Measurements from ENCODE around the gene OTUB1. TPM values are rescaled to one million over a fixed set of nuclear protein-coding genes. Genes with fewer than 3 reads are reported as not detected.

The OTUB1 gene
- total RNA-seq, 1 experiment from 2014 or later: 56.0 TPM

- Mint-ChIP-seq H3K36me3 (ENCODE audit: insufficient read depth, unreplicated experiment) (peaks cover 6% of the 10 kb centered on the region), H3K4me1 (ENCODE audit: insufficient read depth, unreplicated experiment) (peaks cover 7% of the 10 kb centered on the region), H3K27me3 (ENCODE audit: insufficient read depth, unreplicated experiment) (no peaks in the 10 kb centered on the region), H3K9me3 (ENCODE audit: unreplicated experiment) (no peaks in the 10 kb centered on the region), H3K4me3 (ENCODE audit: unreplicated experiment) (no peak overlapping the region), H3K27ac (ENCODE audit: low read depth, unreplicated experiment) (no peak overlapping the region)
- intact Hi-C loops (cut with micrococcal nuclease): no loop called here
- no peak for DNase-seq (ENCODE audit: unreplicated experiment)
- CTCF ChIA-PET: interaction anchor here (0.7 to 0.8 kb wide), 2 partner anchors 9 to 131 kb away, joined by 3 read pairs; no protein-coding TSS in a partner anchor
- TF ChIP-seq, protein P1, sequence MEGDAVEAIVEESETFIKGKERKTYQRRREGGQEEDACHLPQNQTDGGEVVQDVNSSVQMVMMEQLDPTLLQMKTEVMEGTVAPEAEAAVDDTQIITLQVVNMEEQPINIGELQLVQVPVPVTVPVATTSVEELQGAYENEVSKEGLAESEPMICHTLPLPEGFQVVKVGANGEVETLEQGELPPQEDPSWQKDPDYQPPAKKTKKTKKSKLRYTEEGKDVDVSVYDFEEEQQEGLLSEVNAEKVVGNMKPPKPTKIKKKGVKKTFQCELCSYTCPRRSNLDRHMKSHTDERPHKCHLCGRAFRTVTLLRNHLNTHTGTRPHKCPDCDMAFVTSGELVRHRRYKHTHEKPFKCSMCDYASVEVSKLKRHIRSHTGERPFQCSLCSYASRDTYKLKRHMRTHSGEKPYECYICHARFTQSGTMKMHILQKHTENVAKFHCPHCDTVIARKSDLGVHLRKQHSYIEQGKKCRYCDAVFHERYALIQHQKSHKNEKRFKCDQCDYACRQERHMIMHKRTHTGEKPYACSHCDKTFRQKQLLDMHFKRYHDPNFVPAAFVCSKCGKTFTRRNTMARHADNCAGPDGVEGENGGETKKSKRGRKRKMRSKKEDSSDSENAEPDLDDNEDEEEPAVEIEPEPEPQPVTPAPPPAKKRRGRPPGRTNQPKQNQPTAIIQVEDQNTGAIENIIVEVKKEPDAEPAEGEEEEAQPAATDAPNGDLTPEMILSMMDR (IDR thresholded peaks at IDR 0.05; ENCODE audit: unreplicated experiment): no peak
- POLR2A ChIA-PET: interaction anchor here (1.0 to 2.0 kb wide), 3 partner anchors 8 to 113 kb away, joined by 3 to 11 read pairs (median 4); no protein-coding TSS in a partner anchor
- no TSS peak for BruUV-seq (replicated peaks)
Measured at GRCh38 chr11:64007629-64008282, 21.5 kb downstream of the OTUB1 start.

DNA sequence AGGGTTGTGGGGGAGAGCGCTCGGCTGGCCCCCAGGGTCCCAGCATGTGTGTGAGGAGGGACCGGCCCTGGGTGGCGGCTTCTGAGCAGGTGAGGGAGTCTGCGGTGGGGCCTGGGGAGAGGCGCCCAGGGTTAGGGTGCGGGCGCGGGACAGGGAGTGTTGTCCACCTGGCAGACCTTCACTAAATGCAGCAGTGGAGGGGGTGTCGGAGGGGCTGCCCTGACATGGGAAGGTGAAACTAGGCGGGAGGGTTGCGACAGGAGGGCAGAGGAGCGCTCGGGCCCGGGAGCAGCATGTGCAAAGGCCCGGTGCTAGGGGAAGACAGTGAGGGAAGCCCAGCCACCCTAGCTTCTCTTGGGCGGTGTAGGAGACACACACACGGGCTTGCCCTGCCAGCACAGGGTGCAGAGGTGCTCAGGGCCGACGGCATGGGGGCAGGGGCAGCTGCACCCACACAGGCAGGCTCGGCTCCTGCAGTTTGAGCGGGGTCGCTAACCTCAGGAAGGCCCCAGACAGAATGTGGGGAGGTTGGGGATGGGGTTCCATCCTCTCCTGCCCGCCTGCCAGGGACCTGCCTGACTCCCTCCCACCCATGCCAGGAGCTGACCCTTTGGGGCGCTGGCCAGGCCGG, 22.2 kb downstream of the OTUB1 start:
- ChIA-PET CTCF (no interaction called here), POLR2A (interaction anchor here (1.2 kb wide), 1 partner anchor 32 kb away, joined by 4 read pairs; no protein-coding TSS in a partner anchor)
- Mint-ChIP-seq H3K9me3 (ENCODE audit: unreplicated experiment) (no peaks in the 10 kb centered on the region), H3K4me3 (ENCODE audit: unreplicated experiment) (no peak overlapping the region), H3K27me3 (ENCODE audit: insufficient read depth, unreplicated experiment) (no peaks in the 10 kb centered on the region), H3K27ac (ENCODE audit: low read depth, unreplicated experiment) (no peak overlapping the region), H3K36me3 (ENCODE audit: insufficient read depth, unreplicated experiment) (peaks cover 6% of the 10 kb centered on the region), H3K4me1 (ENCODE audit: insufficient read depth, unreplicated experiment) (peaks cover 7% of the 10 kb centered on the region)
- intact Hi-C loops (cut with micrococcal nuclease): no loop called here
- no TSS peak for BruUV-seq (replicated peaks)
- no peak for DNase-seq (ENCODE audit: unreplicated experiment)
- TF ChIP-seq, protein P1 (IDR thresholded peaks at IDR 0.05; ENCODE audit: unreplicated experiment): no peak

- POLR2A ChIA-PET: no interaction called here
- TF ChIP-seq, protein P1 (IDR thresholded peaks at IDR 0.05; ENCODE audit: unreplicated experiment): no peak
- CTCF ChIA-PET: interaction anchor here (0.6 kb wide), 1 partner anchor 147 kb away, joined by 3 read pairs; no protein-coding TSS in a partner anchor
- H3K36me3 Mint-ChIP-seq (ENCODE audit: insufficient read depth, unreplicated experiment): peaks cover 6% of the 10 kb centered on the region
- peaks cover 7% of the 10 kb centered on the region for H3K4me1 Mint-ChIP-seq (ENCODE audit: insufficient read depth, unreplicated experiment)
- intact Hi-C loops (cut with micrococcal nuclease): no loop called here
- no peak overlapping the region for H3K4me3 Mint-ChIP-seq (ENCODE audit: unreplicated experiment)
- no TSS peak for BruUV-seq (replicated peaks)
- no peaks in the 10 kb centered on the region for H3K27me3 Mint-ChIP-seq (ENCODE audit: insufficient read depth, unreplicated experiment)
- no peaks in the 10 kb centered on the region for H3K9me3 Mint-ChIP-seq (ENCODE audit: unreplicated experiment)
- no peak overlapping the region for H3K27ac Mint-ChIP-seq (ENCODE audit: low read depth, unreplicated experiment)
- no peak for DNase-seq (ENCODE audit: unreplicated experiment)
Measured at GRCh38 chr11:64008914-64009633, 22.8 kb downstream of the OTUB1 start.

GRCh38 chr11:64009710-64010109, 23.5 kb downstream of the OTUB1 start:
- no peaks in the 10 kb centered on the region for H3K27me3 Mint-ChIP-seq (ENCODE audit: insufficient read depth, unreplicated experiment)
- intact Hi-C loops (cut with micrococcal nuclease): no loop called here
- no TSS peak for BruUV-seq (replicated peaks)
- ChIA-PET POLR2A (no interaction called here), CTCF (no interaction called here)
- H3K36me3 Mint-ChIP-seq (ENCODE audit: insufficient read depth, unreplicated experiment): peaks cover 6% of the 10 kb centered on the region
- no peak overlapping the region for H3K4me3 Mint-ChIP-seq (ENCODE audit: unreplicated experiment)
- DNase-seq (ENCODE audit: unreplicated experiment): no peak
- H3K9me3 Mint-ChIP-seq (ENCODE audit: unreplicated experiment): no peaks in the 10 kb centered on the region
- H3K4me1 Mint-ChIP-seq (ENCODE audit: insufficient read depth, unreplicated experiment): peaks cover 7% of the 10 kb centered on the region
- TF ChIP-seq, protein P1 (IDR thresholded peaks at IDR 0.05; ENCODE audit: unreplicated experiment): no peak
- H3K27ac Mint-ChIP-seq (ENCODE audit: low read depth, unreplicated experiment): no peak overlapping the region
